C1 segment of cervical spinal cord (tissue), 14 donors: ENCODE data around the gene AQP12A.

Experiments
- DNase-seq, 14 donors: peaks; one replicate each; lab custom pipeline; 2025; lab: John Stamatoyannopoulos, UW

The AQP12A gene

GRCh38 chr2:240707043-240707756, 15.5 kb downstream of the AQP12A start:
- no peak for DNase-seq

- DNase-seq: no peak
Measured at GRCh38 chr2:240707821-240708220, 16.2 kb downstream of the AQP12A start.

DNA sequence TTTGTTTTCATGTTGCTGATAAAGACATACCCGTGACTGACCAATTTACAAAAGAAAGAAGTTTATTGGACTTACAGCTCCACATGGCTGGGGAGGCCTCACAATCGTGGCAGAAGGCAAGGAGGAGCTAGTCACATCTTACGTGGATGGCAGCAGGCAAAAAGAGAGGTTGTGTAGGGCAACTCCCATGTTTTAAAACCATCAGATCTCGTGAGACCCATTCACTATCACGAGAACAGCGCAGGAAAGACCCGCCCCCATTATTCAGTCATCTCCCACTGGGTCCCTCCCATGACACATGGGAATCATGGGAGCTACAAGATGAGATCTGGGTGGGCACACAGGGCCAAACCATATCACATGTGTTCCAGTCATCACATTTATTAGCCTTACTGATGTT, 16.8 kb downstream of the AQP12A start:
- no peak for DNase-seq

DNA sequence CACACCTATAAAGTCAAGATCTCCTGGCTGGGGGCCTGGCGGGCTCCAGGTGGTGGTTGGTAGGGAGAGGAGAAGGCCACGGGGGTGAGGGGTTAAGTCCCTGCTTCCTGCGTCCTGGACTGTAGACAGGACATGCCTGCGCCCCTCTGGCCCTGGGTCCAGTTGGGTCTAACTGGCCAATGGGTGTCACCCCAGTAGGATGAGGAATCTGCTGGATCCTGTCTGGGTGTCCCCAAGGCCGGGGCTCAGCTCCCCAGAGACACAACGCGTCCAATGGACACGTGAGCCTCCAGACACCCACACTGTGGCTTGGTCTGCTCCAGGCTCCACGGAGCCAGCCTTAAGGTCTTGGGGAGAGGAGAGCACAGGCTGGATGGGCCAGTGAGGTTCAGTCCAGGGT, 19.6 kb downstream of the AQP12A start:
- DNase-seq: no peak

GRCh38 chr2:240711701-240712100, 20.0 kb downstream of the AQP12A start:
- no peak for DNase-seq

- no peak for DNase-seq
Measured at GRCh38 chr2:240712121-240712520, 20.5 kb downstream of the AQP12A start.

DNA sequence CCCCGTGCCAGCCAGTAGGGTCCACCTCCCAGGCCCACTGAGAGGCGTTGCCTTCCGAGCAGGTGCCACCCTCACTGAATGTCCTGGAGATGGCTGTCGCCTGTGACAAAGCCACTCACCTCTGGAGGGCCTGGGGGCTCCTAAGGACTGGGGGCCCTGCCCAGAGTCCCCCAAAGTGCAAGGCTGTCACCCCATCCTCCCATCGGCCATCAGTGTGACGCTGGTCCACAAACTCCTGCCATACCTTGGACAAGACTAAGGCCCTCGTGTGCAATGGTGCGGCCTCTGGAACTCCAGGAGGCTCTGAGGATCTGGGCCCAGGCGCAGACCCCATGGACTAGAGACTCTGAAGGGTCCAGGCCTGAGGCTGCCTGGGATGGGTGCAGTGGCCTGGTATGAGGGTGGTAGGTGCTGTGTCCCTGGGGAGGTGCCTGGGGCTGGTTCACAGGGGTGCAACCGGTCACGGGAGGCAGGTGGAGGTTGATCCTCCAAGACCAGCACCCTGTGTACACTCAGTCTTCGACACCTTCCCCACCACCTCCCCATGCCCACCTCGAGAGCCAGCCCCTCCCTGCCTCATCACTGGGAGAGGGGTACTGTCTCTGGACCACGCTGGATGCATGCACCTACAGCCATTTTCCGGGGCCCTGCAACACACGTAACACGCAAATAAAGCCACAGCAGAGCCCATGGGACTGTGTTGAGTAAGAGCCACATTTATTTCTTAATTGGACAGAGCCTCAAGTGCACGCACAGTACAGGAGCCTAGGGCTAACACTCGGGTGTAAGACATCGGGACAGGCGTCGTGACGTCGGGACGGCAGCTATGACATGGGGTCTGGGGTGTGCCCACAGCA, 21.6 kb downstream of the AQP12A start:
- DNase-seq: no peak

GRCh38 chr2:240713928-240714746, 22.5 kb downstream of the AQP12A start:
- DNase-seq: peak in 1 of 14 donors; percentile 49

DNA sequence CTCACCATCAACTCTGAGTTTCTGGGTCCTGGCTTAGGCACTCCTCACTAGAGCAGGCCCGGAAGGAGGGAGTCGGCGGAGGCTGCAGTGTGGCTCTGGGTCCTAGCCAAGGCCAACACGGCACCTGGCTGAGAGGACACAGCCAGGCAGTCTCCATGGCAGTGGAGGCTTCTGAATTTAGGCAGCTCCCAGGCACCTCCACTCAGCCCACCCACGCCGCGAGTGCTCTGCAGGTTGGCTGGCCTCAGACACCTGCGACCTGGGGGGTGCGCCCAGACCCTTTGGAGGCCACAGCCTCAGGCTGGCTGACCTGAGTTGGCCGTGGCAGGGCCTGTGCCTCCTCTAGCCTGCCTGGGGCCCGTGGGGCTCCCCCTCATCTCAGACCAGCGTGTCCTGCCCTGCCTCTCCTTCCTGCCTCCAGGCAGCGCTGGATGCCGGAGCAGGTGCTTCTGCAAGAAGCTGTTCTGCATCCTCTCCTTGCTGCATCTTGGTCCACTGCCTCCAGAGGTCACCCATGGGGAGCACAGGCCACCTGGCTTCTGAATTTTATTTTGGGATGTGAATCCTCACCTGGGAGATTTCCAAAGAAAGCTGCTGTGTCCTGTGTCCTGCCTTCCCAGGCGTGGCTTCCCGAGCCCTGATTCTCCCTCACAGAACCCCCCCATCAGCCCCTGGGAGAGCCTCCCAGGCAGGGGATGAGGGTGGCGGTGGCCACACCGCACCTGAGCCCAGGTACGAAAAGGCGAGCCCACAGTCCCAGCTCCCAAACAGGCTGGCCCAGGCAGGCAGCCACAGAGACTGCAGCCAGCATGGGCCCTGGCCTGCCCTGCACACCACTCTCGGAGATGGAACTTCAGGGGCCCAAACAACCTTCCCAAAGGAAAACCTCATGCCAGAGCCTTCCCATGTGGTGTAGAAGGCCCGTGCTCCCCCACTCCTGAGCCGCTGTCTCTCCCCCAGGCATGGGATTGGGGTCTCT, 23.4 kb downstream of the AQP12A start:
- peak in 1 of 14 donors; percentile 31 for DNase-seq

DNA sequence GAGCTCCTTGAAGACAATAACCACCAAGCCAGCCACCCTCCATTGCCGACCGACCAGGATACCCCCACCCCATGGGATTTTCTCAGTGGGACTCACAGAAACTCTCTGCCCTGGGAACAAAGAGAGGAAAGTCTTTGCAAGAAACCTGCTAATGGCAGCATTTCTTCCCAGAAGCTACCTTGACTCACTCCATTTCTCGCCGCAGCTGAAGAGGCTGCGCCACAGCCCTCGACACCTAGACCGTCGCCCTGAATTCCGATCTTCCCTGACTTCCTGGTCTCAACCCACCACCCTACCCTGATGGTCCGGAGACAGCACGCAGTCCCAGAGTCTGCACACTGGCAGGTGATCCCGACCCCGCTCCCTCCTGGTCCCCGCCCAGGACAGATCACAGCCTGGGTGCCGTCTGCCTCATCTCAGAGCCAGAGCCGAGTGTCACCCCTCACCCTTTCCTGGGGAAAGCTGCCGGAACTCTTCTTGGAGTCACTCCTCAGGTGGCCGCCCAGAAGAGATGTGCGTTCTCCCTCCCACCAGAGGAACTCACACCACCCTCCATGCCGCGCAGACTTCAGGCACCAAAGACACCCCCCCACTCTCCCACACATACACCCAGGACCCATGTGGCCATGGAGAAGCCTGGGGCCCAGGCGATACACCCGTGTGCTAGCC, 24.6 kb downstream of the AQP12A start:
- no peak for DNase-seq

DNA sequence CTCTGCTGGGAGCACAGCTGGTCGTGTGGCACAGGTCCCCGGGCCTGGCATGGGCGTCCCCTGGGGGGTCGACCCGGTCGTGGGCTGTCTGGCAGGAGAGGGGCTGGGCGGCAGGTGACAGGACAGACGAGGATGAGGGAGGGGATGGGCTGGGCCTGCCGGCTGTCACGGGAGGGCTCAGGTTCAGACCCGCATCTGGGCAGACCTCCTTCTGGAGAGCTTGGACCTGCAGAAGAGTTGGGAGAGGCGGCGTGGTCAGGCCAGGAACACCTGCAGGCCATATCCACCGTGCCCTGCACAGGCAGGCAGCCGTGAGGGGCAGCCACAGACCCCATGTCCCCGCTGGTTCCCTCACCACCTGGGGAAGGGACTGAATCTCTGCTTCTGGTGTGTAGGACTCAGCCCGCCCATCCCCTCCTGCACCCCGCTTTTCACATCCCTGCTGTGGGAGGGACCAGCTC, 25.5 kb downstream of the AQP12A start:
- DNase-seq: no peak

DNA sequence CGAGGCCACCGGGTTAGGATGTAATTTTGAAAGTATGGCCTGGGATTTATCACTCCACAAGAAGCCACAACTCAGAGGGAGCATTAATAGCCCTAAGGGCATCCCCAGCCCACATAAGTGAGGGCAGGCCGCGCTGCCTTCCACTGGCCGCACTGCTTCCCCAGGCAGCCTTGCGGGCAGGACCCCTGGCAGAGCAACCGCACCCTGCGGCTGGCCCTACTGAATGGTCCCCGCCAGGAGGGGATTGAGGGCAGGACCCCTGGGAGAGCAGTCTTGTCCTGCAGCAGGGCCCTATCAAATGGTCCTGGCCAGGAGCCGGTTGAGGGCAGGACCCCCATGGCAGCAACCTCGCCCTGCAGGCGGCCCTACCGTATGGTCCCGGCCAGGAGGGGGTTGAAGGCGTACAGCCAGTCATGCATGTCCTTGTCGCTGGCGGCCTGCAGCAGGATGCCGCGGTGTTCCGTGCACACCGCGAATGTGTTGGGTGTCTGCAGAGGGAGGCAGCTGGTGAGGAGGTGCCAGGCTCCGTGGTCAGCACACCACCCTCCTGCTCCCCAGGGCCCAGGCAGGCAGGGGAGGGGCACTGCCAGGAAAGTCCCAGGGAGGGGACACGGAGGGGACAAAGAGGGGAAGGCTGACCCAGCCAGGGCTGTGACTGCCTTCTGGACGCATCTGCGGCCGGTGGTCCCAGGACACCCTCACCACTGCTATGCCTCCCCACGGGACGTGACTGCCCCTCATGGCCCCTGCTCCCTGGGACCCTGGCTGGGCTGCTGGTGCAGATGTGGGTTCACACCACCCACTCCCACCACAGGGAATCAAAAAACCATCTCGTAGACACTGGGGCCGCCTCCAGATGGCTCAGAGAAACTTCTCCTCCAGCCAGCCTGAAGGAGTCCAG, 26.3 kb downstream of the AQP12A start:
- no peak for DNase-seq

- DNase-seq: no peak
Measured at GRCh38 chr2:240718896-240719490, 27.3 kb downstream of the AQP12A start.

GRCh38 chr2:240719676-240720545, 28.2 kb downstream of the AQP12A start:
- DNase-seq: no peak

- peak in 7 of 14 donors; percentile 14 to 62 (median 20) for DNase-seq
Measured at GRCh38 chr2:240720686-240721595, 29.3 kb downstream of the AQP12A start.

DNA sequence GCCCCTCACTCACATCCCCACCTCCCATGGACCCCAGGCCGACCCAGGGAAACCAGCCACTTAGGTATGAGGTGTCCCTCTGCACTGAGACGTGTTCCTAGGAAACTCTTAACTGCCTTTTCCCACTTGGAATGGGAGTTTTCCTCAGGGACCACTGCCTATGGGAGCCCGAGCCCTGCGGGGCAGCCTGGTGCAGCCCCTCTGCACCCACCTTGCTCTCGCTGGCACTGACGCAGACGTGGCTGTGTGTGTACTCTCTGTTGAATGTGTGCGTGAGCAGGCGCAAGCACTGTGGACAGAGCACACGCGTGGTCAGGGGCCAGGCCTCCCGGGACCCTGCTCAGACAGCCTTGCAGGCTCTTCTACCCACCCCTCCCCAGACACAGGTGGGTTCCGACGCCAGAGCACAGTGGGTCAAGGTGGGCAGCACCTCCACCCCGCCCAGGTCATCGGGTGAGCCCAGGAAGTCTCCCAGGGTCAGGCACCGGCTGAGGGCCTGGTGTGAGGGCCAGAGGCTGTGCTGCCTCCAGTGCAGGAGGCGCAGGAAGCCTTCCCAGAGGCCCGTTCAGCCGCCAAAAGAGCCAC, 30.0 kb downstream of the AQP12A start:
- DNase-seq: no peak
